ENCODE measurements around the gene KREMEN1. TPM values are rescaled to one million over a fixed set of nuclear protein-coding genes. Genes with fewer than 3 reads are reported as not detected.

KREMEN1 gene
- total RNA-seq, 1 donor from 2014 or later = 1.4 TPM

- DNase-seq (ENCODE audit: low spot score) = no peak
- Histone ChIP-seq H3K36me3 (no peaks in the 10 kb centered on the region), H2AFZ (replicated peaks) (no peak overlapping the region), H3F3A (ENCODE audit: low read depth) (peaks cover 8% of the 10 kb centered on the region), H3K9ac (no peak overlapping the region), H4K20me1 (ENCODE audit: low read depth) (peaks cover 6% of the 10 kb centered on the region), H3K4me2 (no peak overlapping the region), H3K27ac (no peak overlapping the region), H3K4me3 (no peak overlapping the region), H3K79me2 (ENCODE audit: low read depth) (no peaks in the 10 kb centered on the region), H3K4me1 (peaks cover 17% of the 10 kb centered on the region), H3K27me3 (no peaks in the 10 kb centered on the region), H3K9me3 (ENCODE audit: low read depth) (no peaks in the 10 kb centered on the region)
- Mint-ChIP-seq H3K4me1 (peaks cover 48% of the 10 kb centered on the region), H3K4me3 (no peak overlapping the region), H3K36me3 (no peaks in the 10 kb centered on the region), H3K27ac (no peak overlapping the region), H3K9me3 (no peaks in the 10 kb centered on the region), H3K27me3 (ENCODE audit: insufficient read depth, low read depth) (no peaks in the 10 kb centered on the region)
- TF ChIP-seq CTCF (IDR thresholded peaks at IDR 0.05) = no peak
These were observed 140.7 kb downstream of the KREMEN1 start for GRCh38 chr22:29213493-29213892.

- H3K36me3 ChIP-seq = no peaks in the 10 kb centered on the region
- no peak for DNase-seq (ENCODE audit: low spot score)
- H3K27me3 ChIP-seq = no peaks in the 10 kb centered on the region
These were observed 141.4 kb downstream of the KREMEN1 start for GRCh38 chr22:29214232-29214631.

GRCh38 chr22:29215012-29215860 is 142.4 kb downstream of the KREMEN1 start:
- Histone ChIP-seq H3K27me3 (no peaks in the 10 kb centered on the region), H3K79me2 (ENCODE audit: low read depth) (no peaks in the 10 kb centered on the region), H3K9me3 (ENCODE audit: low read depth) (no peaks in the 10 kb centered on the region), H3K4me2 (peak overlapping the region; percentile 4), H2AFZ (replicated peaks) (no peak overlapping the region), H4K20me1 (ENCODE audit: low read depth) (no peaks in the 10 kb centered on the region), H3K4me1 (peaks cover 11% of the 10 kb centered on the region), H3K9ac (no peak overlapping the region), H3K4me3 (no peak overlapping the region), H3F3A (ENCODE audit: low read depth) (peaks cover 4% of the 10 kb centered on the region), H3K36me3 (no peaks in the 10 kb centered on the region), H3K27ac (no peak overlapping the region)
- Mint-ChIP-seq H3K27me3 (ENCODE audit: insufficient read depth, low read depth) (no peaks in the 10 kb centered on the region), H3K27ac (no peak overlapping the region), H3K36me3 (peaks cover 2% of the 10 kb centered on the region), H3K4me3 (no peak overlapping the region), H3K4me1 (peaks cover 34% of the 10 kb centered on the region), H3K9me3 (no peaks in the 10 kb centered on the region)
- no peak for DNase-seq (ENCODE audit: low spot score)
- TF ChIP-seq CTCF (IDR thresholded peaks at IDR 0.05) = no peak

More at GRCh38 chr22:29214232-29214631, 141.4 kb downstream of the KREMEN1 start:
- no peaks in the 10 kb centered on the region for H3K79me2 ChIP-seq (ENCODE audit: low read depth)
- H3K9me3 Mint-ChIP-seq = no peaks in the 10 kb centered on the region
- no peaks in the 10 kb centered on the region for H3K27me3 Mint-ChIP-seq (ENCODE audit: insufficient read depth, low read depth)
- TF ChIP-seq EZH2phosphoT487 (IDR thresholded peaks at IDR 0.05) (no peak), CTCF (IDR thresholded peaks at IDR 0.05) (no peak), EZH2 (IDR thresholded peaks at IDR 0.05) (no peak)
- H3K9me3 ChIP-seq (ENCODE audit: low read depth) = no peaks in the 10 kb centered on the region
- H3K9ac ChIP-seq = no peak overlapping the region
- H3K4me1 ChIP-seq = peaks cover 10% of the 10 kb centered on the region
- H3K4me2 ChIP-seq = no peak overlapping the region
- H2AFZ ChIP-seq (replicated peaks) = no peak overlapping the region
- no peak overlapping the region for H3K4me3 ChIP-seq
- H3K27ac ChIP-seq = no peak overlapping the region
- no peak overlapping the region for H3K4me3 Mint-ChIP-seq
- H3K4me1 Mint-ChIP-seq = peaks cover 41% of the 10 kb centered on the region
- H3K27ac Mint-ChIP-seq = peak overlapping the region; percentile 57
- H3K36me3 Mint-ChIP-seq = no peaks in the 10 kb centered on the region
- H4K20me1 ChIP-seq (ENCODE audit: low read depth) = no peaks in the 10 kb centered on the region
- peaks cover 4% of the 10 kb centered on the region for H3F3A ChIP-seq (ENCODE audit: low read depth)

Measured in neural progenitor cell (in vitro differentiated cells).